SJCRH30 (cell line): ENCODE measurements around the gene SOCS1. TPM values are rescaled to one million over a fixed set of nuclear protein-coding genes. Genes with fewer than 3 reads are reported as not detected.
"Not testable (repeated sequence)": the region's sequence is repeated elsewhere in the genome, so short reads cannot be mapped to it uniquely, and the experiment has no call there.

Experiments used
- DNase-seq, 2 experiments: peaks; one replicate each; pipeline ENCODE4 v3.0.0-alpha.2; 2015 to 2020
- H3K27ac ChIP-seq: fragments of 250-450 bp; sonication (Bioruptor Pico); 2 replicates; pipeline ENCODE4 v1.5.1; 2020; ENCODE audit warnings: mild to moderate bottlenecking, moderate library complexity
- H3K27me3 ChIP-seq: fragments of 250-450 bp; sonication (Bioruptor Pico); 2 replicates; pipeline ENCODE4 v1.5.1; 2020; ENCODE audit warnings: mild to moderate bottlenecking, moderate library complexity
- H3K36me3 ChIP-seq: fragments of 250-450 bp; sonication (Bioruptor Pico); 2 replicates; pipeline ENCODE4 v1.5.1; 2020; ENCODE audit warnings: mild to moderate bottlenecking, moderate library complexity
- H3K4me1 ChIP-seq: fragments of 250-450 bp; sonication (Bioruptor Pico); 2 replicates; pipeline ENCODE4 v1.5.1; 2020; ENCODE audit warnings: mild to moderate bottlenecking, moderate library complexity
- H3K4me3 ChIP-seq: fragments of 250-450 bp; sonication (Bioruptor Pico); 2 replicates; pipeline ENCODE4 v1.5.1; 2020; ENCODE audit warnings: mild to moderate bottlenecking, moderate library complexity
- H3K9me3 ChIP-seq: fragments of 250-450 bp; sonication (Bioruptor Pico); replicated peaks from 2 replicates; pipeline ENCODE4 v1.5.1; 2020; ENCODE audit warnings: mild to moderate bottlenecking, moderate library complexity
- total RNA-seq: library from RNA; depleted of rRNA; stranded (reverse); fragments of >200 nt; shearing (Covaris generic); gene quantifications from 2 replicates; pipeline ENCODE4 v1.2.3, GENCODE V29; 2014

The SOCS1 gene
- total RNA-seq, 1 experiment from 2014 or later, result 1.8 TPM

- no peaks in the 10 kb centered on the region; the same call in 1 of the 2 replicates for H3K4me1 ChIP-seq
- H3K36me3 ChIP-seq, result no peaks in the 10 kb centered on the region
- no peaks in the 10 kb centered on the region for H3K27me3 ChIP-seq
These were observed 36.2 kb upstream of the SOCS1 start for GRCh38 chr16:11292076-11292748.

GRCh38 chr16:11291091-11291703 lies 35.2 kb upstream of the SOCS1 start:
- no peak for DNase-seq
- H3K4me3 ChIP-seq, result no peak overlapping the region
- H3K4me1 ChIP-seq, result no peaks in the 10 kb centered on the region
- H3K36me3 ChIP-seq, result no peaks in the 10 kb centered on the region
- H3K27me3 ChIP-seq, result no peaks in the 10 kb centered on the region
- H3K9me3 ChIP-seq, result no peaks in the 10 kb centered on the region
- H3K27ac ChIP-seq, result no peak overlapping the region

More at GRCh38 chr16:11292076-11292748, 36.2 kb upstream of the SOCS1 start:
- Histone ChIP-seq H3K27ac (no peak overlapping the region), H3K9me3 (no peaks in the 10 kb centered on the region), H3K4me3 (no peak overlapping the region)
- DNase-seq, result no peak

GRCh38 chr16:11290102-11290893 lies 34.3 kb upstream of the SOCS1 start:
- no peak overlapping the region for H3K27ac ChIP-seq
- H3K4me3 ChIP-seq, result no peak overlapping the region
- no peaks in the 10 kb centered on the region for H3K4me1 ChIP-seq
- DNase-seq, result no peak
- H3K36me3 ChIP-seq, result no peaks in the 10 kb centered on the region
- no peaks in the 10 kb centered on the region for H3K9me3 ChIP-seq
- no peaks in the 10 kb centered on the region for H3K27me3 ChIP-seq

- not testable (repeated sequence) for H3K36me3 ChIP-seq, H3K9me3 ChIP-seq, H3K27me3 ChIP-seq, H3K27ac ChIP-seq, DNase-seq, H3K4me3 ChIP-seq, H3K4me1 ChIP-seq
These were observed 33.7 kb upstream of the SOCS1 start for GRCh38 chr16:11289696-11290095.

GRCh38 chr16:11289202-11289601 lies 33.2 kb upstream of the SOCS1 start:
- H3K9me3 ChIP-seq, result no peaks in the 10 kb centered on the region

GRCh38 chr16:11285842-11286241 lies 29.8 kb upstream of the SOCS1 start:
- Histone ChIP-seq H3K36me3 (no peaks in the 10 kb centered on the region), H3K27me3 (no peaks in the 10 kb centered on the region), H3K4me1 (no peaks in the 10 kb centered on the region)

More at GRCh38 chr16:11289202-11289601, 33.2 kb upstream of the SOCS1 start:
- Histone ChIP-seq H3K27me3 (no peaks in the 10 kb centered on the region), H3K36me3 (no peaks in the 10 kb centered on the region), H3K4me1 (no peaks in the 10 kb centered on the region), H3K4me3 (no peak overlapping the region), H3K27ac (no peak overlapping the region)
- DNase-seq, result no peak

GRCh38 chr16:11283820-11284248 lies 27.8 kb upstream of the SOCS1 start:
- Histone ChIP-seq H3K27ac (no peak overlapping the region), H3K9me3 (no peaks in the 10 kb centered on the region), H3K36me3 (no peaks in the 10 kb centered on the region), H3K4me1 (no peaks in the 10 kb centered on the region), H3K27me3 (no peaks in the 10 kb centered on the region), H3K4me3 (no peak overlapping the region)
- DNase-seq, result no peak

More at GRCh38 chr16:11285842-11286241, 29.8 kb upstream of the SOCS1 start:
- H3K4me3 ChIP-seq, result no peak overlapping the region
- DNase-seq, result no peak
- H3K9me3 ChIP-seq, result no peaks in the 10 kb centered on the region
- H3K27ac ChIP-seq, result no peak overlapping the region

GRCh38 chr16:11280616-11281522 lies 24.9 kb upstream of the SOCS1 start, which contains the start of gene PRM1:
Gene PRM1 (minus strand): TSS chr16:11281330. CDS start chr16:11281238, 92 bp downstream.
- no peak for DNase-seq
- no peaks in the 10 kb centered on the region for H3K4me1 ChIP-seq
- no peaks in the 10 kb centered on the region for H3K27me3 ChIP-seq
- H3K36me3 ChIP-seq, result no peaks in the 10 kb centered on the region
- H3K27ac ChIP-seq, result no peak within 1 kb of the TSS
- H3K4me3 ChIP-seq, result no peak within 1 kb of the TSS
- H3K9me3 ChIP-seq, result no peaks in the 10 kb centered on the region

GRCh38 chr16:11278681-11279628 lies 23.0 kb upstream of the SOCS1 start:
- no peaks in the 10 kb centered on the region for H3K27me3 ChIP-seq
- peaks cover 1% of the 10 kb centered on the region; the same call in 1 of the 2 replicates for H3K4me1 ChIP-seq
- no peaks in the 10 kb centered on the region for H3K9me3 ChIP-seq
- H3K36me3 ChIP-seq, result no peaks in the 10 kb centered on the region
- no peak overlapping the region for H3K4me3 ChIP-seq
- no peak for DNase-seq
- no peak overlapping the region for H3K27ac ChIP-seq

- H3K27ac ChIP-seq, result no peak overlapping the region
- H3K36me3 ChIP-seq, result no peaks in the 10 kb centered on the region
- DNase-seq, result no peak
These were observed 21.8 kb upstream of the SOCS1 start for GRCh38 chr16:11277607-11278337.

GRCh38 chr16:11276896-11277593 lies 21.0 kb upstream of the SOCS1 start:
- peaks cover 3% of the 10 kb centered on the region; the same call in 1 of the 2 replicates for H3K4me1 ChIP-seq
- DNase-seq, result no peak
- H3K27me3 ChIP-seq, result no peaks in the 10 kb centered on the region
- H3K36me3 ChIP-seq, result no peaks in the 10 kb centered on the region
- no peaks in the 10 kb centered on the region for H3K9me3 ChIP-seq
- no peak overlapping the region for H3K27ac ChIP-seq
- no peak overlapping the region for H3K4me3 ChIP-seq

More at GRCh38 chr16:11277607-11278337, 21.8 kb upstream of the SOCS1 start:
- Histone ChIP-seq H3K4me3 (no peak overlapping the region), H3K4me1 (peaks cover 3% of the 10 kb centered on the region; the same call in 1 of the 2 replicates), H3K27me3 (no peaks in the 10 kb centered on the region), H3K9me3 (no peaks in the 10 kb centered on the region)

- H3K27ac ChIP-seq, result no peak within 1 kb of the TSS
- DNase-seq, result no peak
- no peak within 1 kb of the TSS for H3K4me3 ChIP-seq
- H3K4me1 ChIP-seq, result peaks cover 3% of the 10 kb centered on the region; the same call in 1 of the 2 replicates
- no peaks in the 10 kb centered on the region for H3K27me3 ChIP-seq
- H3K36me3 ChIP-seq, result no peaks in the 10 kb centered on the region
- no peaks in the 10 kb centered on the region for H3K9me3 ChIP-seq
These were observed 20.3 kb upstream of the SOCS1 start, which contains the start of gene PRM2 for GRCh38 chr16:11276143-11276895. Gene PRM2 (minus strand): TSS chr16:11276480. CDS start chr16:11276370, 110 bp downstream.
